Stimulated activated CD4-positive, alpha-beta T cell treated with anti-CD3 and anti-CD28 coated beads, Interleukin-4, amount 100 ng/mL, for 1 hour (primary cell): ENCODE measurements around the gene SPAG8.

Source experiments
- DNase-seq: peaks from one replicate; pipeline ENCODE4 v3.0.0-alpha.2; 2020

Gene SPAG8

DNA sequence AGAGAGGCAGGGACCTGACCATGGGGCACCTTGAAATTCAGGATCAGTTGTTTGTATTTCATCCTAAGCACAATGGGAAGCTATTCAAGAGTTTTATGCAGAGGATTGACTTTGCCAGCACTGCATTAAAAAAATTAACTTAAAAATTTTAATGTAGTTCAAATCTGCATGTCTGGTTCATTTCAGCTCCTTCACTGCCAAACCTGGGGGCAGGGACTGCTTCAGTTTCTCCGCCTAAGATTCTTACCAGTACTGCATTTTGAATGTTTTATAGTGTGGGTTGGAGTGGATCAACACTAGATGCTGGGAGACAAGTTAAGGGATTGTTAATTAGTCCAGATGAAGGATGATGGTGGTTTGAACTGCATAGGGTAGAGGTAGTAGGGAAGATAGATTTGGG, 42.3 kb downstream of the SPAG8 start:
- DNase-seq = no peak

GRCh38 chr9:35767458-35767857, 44.6 kb downstream of the SPAG8 start:
- no peak for DNase-seq

DNA sequence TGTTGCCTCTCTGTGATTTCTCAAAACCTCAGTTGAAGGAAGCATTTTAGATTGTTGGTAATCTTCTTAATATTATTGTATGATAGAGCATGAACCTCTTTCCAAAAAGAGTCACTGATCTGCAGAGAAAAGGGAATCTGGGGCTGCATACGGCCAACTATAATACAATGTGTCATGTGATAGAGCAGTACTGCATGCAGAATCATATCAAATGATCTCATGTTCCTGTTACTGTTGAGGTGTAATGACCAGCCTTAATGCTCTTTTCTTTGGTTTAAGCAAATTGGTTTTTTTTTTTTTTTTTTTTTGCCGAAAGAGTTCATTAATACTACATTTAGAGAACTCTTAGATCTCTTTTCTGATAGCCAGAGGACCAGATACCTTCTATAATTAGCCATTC, 45.1 kb downstream of the SPAG8 start:
- no peak for DNase-seq

- no peak for DNase-seq
Measured at GRCh38 chr9:35763803-35764202, 48.3 kb downstream of the SPAG8 start.

- DNase-seq = no peak
Measured at GRCh38 chr9:35763181-35763580, 48.9 kb downstream of the SPAG8 start.

GRCh38 chr9:35760651-35761050, 51.4 kb downstream of the SPAG8 start:
- DNase-seq = no peak

DNA sequence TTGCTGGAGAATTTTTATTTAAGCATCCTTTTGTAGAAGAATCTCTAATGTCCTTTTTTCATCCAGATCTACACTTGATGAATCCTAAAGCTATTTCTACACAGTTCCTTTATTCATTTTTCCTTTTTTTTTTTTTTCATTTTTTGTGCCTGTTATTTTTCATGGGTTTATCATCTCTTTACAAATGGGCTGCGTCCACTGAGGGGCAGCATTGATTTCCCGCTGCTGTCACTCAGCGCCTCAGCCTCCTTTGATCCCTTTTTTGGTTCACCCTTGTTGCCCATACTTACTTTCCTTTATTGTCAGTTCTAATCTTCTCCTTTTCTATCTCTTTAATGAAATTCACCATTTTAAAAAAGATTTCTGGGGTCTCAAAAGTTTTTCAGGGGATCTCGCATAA, 52.3 kb downstream of the SPAG8 start:
- DNase-seq = no peak
